RPMI7951 (cell line): Measurements from ENCODE around the gene PRSS8. TPM values are rescaled to one million over a fixed set of nuclear protein-coding genes. Genes with fewer than 3 reads are reported as not detected.
"Not testable (repeated sequence)": the region's sequence is repeated elsewhere in the genome, so short reads cannot be mapped to it uniquely, and the experiment has no call there.

Experiments used
- DNase-seq: peaks from one replicate; pipeline ENCODE4 v3.0.0-alpha.2; 2012; ENCODE audit warnings: low read depth
- total RNA-seq: library from RNA; depleted of rRNA; stranded (reverse); fragments of >200 nt; shearing (Covaris generic); gene quantifications from 2 replicates; pipeline ENCODE4 v1.2.3, GENCODE V29; 2014; rRNA removed

Gene PRSS8
- total RNA-seq = not detected in 2 replicates

GRCh38 chr16:31135535-31136286 is at the start of gene PRSS8:
PRSS8 (minus strand) TSS chr16:31135727; CDS start chr16:31135498, 229 bp downstream.
- no peak for DNase-seq

DNA sequence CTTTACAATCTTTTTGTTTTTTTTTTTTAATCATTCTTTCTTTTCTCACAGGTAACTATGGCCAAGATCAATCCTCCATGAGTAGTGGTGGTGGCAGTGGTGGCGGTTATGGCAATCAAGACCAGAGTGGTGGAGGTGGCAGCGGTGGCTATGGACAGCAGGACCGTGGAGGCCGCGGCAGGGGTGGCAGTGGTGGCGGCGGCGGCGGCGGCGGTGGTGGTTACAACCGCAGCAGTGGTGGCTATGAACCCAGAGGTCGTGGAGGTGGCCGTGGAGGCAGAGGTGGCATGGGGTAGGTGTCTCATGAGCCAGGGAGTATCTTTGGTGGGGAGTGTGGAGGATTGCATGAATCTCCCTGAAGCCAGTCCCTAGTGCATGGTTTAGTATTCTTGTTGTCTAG is 49.4 kb upstream of the PRSS8 start:
- no peak for DNase-seq

DNA sequence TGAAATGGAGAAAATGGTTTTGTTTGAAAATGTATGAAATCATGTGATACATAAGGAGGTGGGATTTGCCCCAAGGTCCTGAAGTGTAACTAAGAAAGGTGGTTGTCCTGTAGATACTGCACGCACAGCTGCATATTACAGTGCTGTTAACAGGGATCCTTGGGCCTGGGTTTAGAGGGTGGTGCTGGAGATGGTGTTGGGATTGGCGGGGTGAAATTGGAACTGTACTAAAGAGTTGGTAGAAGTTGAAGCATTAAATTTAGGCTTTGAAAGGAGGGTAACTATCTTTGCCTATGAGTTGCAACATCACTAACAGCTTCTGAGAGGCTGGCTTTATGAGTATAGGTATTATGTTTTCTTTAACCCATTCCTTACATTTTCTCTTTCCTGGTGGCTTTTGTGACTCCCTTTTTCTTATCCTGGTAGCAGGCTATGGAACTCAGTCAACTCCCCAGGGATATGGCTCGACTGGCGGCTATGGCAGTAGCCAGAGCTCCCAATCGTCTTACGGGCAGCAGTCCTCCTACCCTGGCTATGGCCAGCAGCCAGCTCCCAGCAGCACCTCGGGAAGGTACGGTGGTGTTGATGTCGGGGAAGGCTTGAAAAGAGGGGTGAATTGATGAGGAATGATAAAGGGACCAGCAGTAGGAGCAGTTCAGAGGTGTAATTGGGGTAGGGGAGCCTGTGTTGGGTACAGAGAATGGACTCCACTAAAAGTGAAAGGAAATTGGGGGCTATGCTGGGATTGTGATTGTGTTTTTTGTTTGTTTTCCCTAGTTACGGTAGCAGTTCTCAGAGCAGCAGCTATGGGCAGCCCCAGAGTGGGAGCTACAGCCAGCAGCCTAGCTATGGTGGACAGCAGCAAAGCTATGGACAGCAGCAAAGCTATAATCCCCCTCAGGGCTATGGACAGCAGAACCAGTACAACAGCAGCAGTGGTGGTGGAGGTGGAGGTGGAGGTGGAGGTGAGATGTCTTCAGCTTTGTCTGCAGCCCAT is 48.2 kb upstream of the PRSS8 start:
- DNase-seq = no peak

DNA sequence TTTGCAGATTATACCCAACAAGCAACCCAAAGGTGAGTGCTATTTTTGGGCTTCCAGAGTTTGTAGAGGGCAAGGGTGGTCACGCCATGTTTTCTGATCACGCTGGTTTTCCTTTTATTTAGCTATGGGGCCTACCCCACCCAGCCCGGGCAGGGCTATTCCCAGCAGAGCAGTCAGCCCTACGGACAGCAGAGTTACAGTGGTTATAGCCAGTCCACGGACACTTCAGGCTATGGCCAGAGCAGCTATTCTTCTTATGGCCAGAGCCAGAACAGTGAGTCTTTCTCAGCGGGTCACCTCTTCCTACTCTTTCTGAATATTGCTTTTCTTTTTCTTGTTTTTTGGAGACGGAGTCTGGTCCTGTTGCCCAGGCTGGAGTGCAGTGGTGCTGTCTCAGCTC is 46.9 kb upstream of the PRSS8 start:
- DNase-seq = no peak

DNA sequence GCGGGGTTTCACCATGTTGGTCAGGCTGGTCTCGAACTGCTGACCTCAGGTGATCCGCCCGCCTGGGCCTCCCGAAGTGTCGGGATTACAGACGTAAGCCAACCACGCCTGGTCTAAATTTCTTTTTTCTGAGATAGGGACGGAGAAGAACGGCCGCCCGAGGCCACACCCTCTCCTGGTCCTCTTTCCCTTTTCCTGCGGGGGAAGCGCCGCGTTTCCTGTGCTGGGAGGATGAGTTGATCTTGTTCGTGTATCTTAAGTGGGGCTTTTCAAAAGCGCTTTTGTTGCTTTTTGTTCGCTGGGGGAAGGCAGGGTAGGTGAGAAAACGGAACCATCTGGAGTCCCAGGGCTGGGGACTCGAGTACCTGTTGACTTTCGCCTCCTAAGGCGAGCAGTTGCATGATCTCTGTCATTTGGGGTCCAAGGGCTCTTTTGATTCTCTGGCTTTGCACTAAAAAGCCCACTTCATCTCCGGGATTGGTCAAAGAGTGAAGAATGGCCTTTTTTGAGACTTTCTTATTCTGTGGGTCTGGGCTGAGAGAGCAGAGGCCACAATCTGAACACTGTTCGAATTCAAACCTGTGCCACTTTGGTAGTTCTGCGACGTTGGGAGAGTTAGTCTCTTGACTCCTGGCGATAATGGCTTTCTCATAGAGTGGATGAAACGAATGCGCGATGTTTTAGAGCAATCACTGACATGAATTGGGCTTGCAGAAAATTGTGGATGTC is 45.7 kb upstream of the PRSS8 start:
- DNase-seq = peak; percentile 60

- DNase-seq = peak; percentile 79
Measured at GRCh38 chr16:31179747-31180459, 44.4 kb upstream of the PRSS8 start, which contains the start of gene FUS. FUS (plus strand) TSS chr16:31180139; CDS start chr16:31180215, 76 bp downstream.

- DNase-seq = no peak
Measured at GRCh38 chr16:31179219-31179746, 43.8 kb upstream of the PRSS8 start.

- DNase-seq = peak; percentile 94
Measured at GRCh38 chr16:31177136-31177535, 41.6 kb upstream of the PRSS8 start.

GRCh38 chr16:31170048-31170447 is 34.5 kb upstream of the PRSS8 start:
- not testable (repeated sequence) for DNase-seq

- DNase-seq = no peak
Measured at GRCh38 chr16:31168848-31169247, 33.3 kb upstream of the PRSS8 start.

- DNase-seq = no peak
Measured at GRCh38 chr16:31167315-31167714, 31.8 kb upstream of the PRSS8 start.

DNA sequence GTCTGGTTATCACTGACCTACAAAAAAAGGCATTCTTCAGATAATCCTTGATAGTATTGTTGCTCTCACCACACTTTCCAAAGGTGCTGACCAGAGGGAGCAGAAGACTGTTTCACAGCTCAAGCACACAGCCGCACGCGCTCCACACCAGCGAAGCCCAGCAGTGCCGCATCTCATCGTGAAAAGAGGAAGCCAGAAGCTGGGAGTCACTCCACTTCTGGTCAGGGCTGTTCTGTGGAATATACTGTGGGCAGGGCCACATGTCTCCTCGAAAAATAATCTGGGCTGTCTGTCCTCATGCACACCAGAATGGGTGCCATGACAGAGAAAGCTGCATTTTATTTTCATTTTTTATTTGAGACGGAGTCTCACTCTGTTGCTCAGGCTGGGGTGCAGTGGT is 21.6 kb upstream of the PRSS8 start:
- no peak for DNase-seq

DNA sequence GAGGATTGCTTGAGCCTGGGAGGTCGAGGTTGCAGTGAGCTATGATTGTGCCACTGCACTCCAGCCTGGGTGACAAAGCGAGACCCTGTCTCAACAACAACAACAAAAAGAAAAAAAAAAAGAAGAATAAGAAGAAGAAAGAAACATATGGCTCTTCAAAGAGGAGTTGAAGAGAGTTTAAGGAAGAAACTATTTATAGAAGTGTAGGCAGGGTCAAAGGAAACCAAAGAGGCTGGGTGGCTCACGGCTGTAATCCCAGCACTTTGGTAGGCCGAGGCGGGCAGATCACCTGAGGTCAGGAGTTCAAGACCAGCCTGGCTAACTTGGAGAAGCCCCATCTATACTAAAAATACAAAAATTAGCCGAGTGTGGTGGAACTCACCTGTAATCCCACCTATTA is 15.4 kb upstream of the PRSS8 start:
- not testable (repeated sequence) for DNase-seq

GRCh38 chr16:31149894-31150890 is 14.7 kb upstream of the PRSS8 start, which contains the start of gene PRSS36:
PRSS36 (minus strand) TSS chr16:31150066; CDS start chr16:31150035, 31 bp downstream.
- no peak for DNase-seq

DNA sequence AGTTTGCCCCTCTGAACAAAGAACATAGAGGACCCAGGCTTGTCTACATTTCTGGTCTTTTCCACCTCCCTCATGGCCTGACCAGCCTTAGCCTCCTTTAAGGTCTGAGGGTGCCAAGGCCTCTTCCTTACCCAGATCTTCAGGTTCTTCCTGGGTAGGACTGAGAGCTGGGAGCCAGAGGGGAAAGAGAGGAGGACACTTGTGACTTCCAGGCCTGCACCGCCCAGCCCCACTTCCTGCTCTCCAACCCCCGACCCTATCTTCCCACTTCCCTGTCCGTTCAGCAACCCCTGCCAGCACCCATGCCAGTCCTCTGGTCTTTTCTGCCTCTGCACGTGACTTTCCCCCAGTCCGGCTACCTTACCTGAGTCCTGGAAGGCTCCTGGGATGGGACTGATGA is 13.8 kb upstream of the PRSS8 start:
- DNase-seq = no peak

GRCh38 chr16:31148896-31149295 is 13.4 kb upstream of the PRSS8 start:
- DNase-seq = no peak

DNA sequence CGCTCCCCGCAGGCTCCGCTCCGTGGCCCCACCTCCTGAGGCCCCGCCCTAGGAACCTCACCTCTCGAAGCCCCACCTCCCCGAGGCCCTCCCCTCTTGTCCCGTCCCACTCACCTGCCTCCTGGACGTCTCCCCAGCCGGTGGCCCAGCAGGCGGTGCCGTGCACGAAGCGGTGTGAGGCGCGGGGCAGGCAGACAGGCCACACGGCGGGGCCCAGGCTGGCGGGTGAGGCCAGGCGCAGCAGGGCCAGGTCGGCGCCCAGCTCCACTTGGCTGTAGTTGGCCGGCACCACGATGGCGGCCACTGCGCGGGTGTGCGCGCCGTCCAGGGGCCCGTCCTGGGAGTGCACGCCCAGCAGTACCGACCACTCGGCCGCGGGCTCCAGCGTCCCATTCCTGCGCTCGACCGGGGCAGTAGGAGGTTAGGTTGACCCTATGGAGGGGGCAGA is 12.8 kb upstream of the PRSS8 start:
- no peak for DNase-seq

GRCh38 chr16:31147574-31147973 is 12.0 kb upstream of the PRSS8 start:
- DNase-seq = no peak

DNA sequence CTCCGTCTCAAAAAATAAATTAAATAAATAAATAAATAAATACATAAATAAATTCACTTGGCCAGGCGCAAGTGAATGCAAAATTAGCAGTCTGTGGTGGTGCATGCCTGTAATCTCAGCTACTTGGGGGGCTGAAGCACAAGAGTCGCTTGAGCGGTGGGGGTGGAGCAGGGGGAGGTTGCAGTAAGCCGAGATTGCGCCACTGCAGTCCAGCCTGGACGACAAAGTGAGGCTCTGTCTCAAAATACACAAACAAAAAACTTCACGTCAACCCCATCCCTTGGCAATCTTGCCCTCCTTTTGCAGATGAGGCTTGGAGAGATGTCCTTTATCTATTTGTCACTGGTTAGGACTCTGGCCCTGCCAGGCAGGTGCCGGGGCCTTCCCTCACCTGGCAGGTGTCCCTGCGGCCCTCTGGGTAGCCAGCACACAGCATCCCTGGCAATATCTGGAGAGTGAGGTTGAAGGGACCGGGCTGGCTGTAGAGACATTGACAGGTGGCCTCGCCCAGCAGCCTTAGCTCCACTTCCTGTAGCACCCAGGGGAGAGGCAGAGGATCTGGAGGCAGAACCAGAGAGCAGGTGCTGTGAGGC is 10.0 kb upstream of the PRSS8 start:
- no peak for DNase-seq
